ENCODE results near the gene TXNDC12.

The TXNDC12 gene

DNA sequence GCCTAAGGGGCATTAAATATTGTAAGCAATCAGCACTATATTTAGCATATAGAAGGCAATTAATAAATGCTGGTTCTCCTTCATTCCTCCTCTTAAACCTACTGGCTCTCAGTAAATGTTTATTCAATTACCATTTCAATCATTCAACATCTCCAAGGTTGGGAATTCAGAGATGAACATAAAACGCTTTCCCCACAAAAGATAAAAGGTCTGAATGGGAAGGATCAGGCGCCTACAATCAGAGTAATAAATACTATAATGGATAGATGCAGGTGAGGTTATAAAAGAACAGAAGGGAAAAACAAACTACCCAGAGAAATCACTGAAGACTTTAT lies 21.0 kb downstream of the TXNDC12 start:
- peak overlapping the region; percentile 85; the same call in 1 of the 2 replicates for H3K9ac ChIP-seq (ENCODE audit: low read length)
- H4K20me1 ChIP-seq (ENCODE audit: insufficient read depth, low read length) = no peaks in the 10 kb centered on the region
- TF ChIP-seq, protein P1, sequence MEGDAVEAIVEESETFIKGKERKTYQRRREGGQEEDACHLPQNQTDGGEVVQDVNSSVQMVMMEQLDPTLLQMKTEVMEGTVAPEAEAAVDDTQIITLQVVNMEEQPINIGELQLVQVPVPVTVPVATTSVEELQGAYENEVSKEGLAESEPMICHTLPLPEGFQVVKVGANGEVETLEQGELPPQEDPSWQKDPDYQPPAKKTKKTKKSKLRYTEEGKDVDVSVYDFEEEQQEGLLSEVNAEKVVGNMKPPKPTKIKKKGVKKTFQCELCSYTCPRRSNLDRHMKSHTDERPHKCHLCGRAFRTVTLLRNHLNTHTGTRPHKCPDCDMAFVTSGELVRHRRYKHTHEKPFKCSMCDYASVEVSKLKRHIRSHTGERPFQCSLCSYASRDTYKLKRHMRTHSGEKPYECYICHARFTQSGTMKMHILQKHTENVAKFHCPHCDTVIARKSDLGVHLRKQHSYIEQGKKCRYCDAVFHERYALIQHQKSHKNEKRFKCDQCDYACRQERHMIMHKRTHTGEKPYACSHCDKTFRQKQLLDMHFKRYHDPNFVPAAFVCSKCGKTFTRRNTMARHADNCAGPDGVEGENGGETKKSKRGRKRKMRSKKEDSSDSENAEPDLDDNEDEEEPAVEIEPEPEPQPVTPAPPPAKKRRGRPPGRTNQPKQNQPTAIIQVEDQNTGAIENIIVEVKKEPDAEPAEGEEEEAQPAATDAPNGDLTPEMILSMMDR (IDR thresholded peaks at IDR 0.05; ENCODE audit: low read length) = no peak
- TF ChIP-seq EZH2 (IDR thresholded peaks at IDR 0.05; ENCODE audit: borderline replicate concordance, low read length) = no peak
- no peaks in the 10 kb centered on the region for H3K9me2 ChIP-seq (ENCODE audit: low read depth, low read length)
- no peaks in the 10 kb centered on the region for H3K9me3 ChIP-seq (ENCODE audit: low read length)
- H3K4me2 ChIP-seq (ENCODE audit: low read length) = peak overlapping the region; percentile 92
- H3K27ac ChIP-seq (ENCODE audit: low read depth, low read length, poor library complexity, severe bottlenecking) = no peak overlapping the region
- H3K4me1 ChIP-seq (ENCODE audit: insufficient read depth, low read length, severe bottlenecking) = peaks cover 34% of the 10 kb centered on the region
- H3F3A ChIP-seq (ENCODE audit: insufficient read depth, low read length) = no peaks in the 10 kb centered on the region
- H3K4me3 ChIP-seq (ENCODE audit: low read depth, low read length, poor library complexity, severe bottlenecking) = peak overlapping the region; percentile 88
- peaks cover 33% of the 10 kb centered on the region; the same call in 1 of the 2 replicates for H3K36me3 ChIP-seq (ENCODE audit: insufficient read depth, low read length)
- peaks cover 15% of the 10 kb centered on the region for H3K79me2 ChIP-seq (ENCODE audit: insufficient read depth, low read length)
- no peaks in the 10 kb centered on the region for H3K27me3 ChIP-seq (ENCODE audit: insufficient read depth, low read length)
- H2AFZ ChIP-seq (ENCODE audit: low read length) = peak overlapping the region; percentile 78

- Histone ChIP-seq H4K20me1 (ENCODE audit: insufficient read depth, low read length) (no peaks in the 10 kb centered on the region), H3F3A (ENCODE audit: insufficient read depth, low read length) (no peaks in the 10 kb centered on the region), H3K79me2 (ENCODE audit: insufficient read depth, low read length) (peaks cover 15% of the 10 kb centered on the region), H3K4me1 (ENCODE audit: insufficient read depth, low read length, severe bottlenecking) (peaks cover 34% of the 10 kb centered on the region), H3K9me3 (ENCODE audit: low read length) (no peaks in the 10 kb centered on the region), H3K27me3 (ENCODE audit: insufficient read depth, low read length) (no peaks in the 10 kb centered on the region), H3K36me3 (ENCODE audit: insufficient read depth, low read length) (peaks cover 30% of the 10 kb centered on the region; the same call in 1 of the 2 replicates), H3K9ac (ENCODE audit: low read length) (peak within 1 kb of the TSS; percentile 85), H3K4me3 (ENCODE audit: low read depth, low read length, poor library complexity, severe bottlenecking) (peak within 1 kb of the TSS; percentile 88), H2AFZ (ENCODE audit: low read length) (peak within 1 kb of the TSS; percentile 78), H3K9me2 (ENCODE audit: low read depth, low read length) (no peaks in the 10 kb centered on the region), H3K4me2 (ENCODE audit: low read length) (peak within 1 kb of the TSS; percentile 92), H3K27ac (ENCODE audit: low read depth, low read length, poor library complexity, severe bottlenecking) (no peak within 1 kb of the TSS)
- TF ChIP-seq EZH2 (IDR thresholded peaks at IDR 0.05; ENCODE audit: borderline replicate concordance, low read length) = no peak
- TF ChIP-seq, protein P1 (IDR thresholded peaks at IDR 0.05; ENCODE audit: low read length) = no peak
Measured at GRCh38 chr1:52033190-52034049, 21.6 kb downstream of the TXNDC12 start, which contains the start of gene KTI12. TSS of gene KTI12 (minus strand) at chr1:52033810. CDS start at chr1:52033761, 49 bp downstream.

GRCh38 chr1:52032785-52033131 lies 22.2 kb downstream of the TXNDC12 start:
- Histone ChIP-seq H3K4me2 (ENCODE audit: low read length) (peak overlapping the region; percentile 92), H4K20me1 (ENCODE audit: insufficient read depth, low read length) (no peaks in the 10 kb centered on the region), H3K9me2 (ENCODE audit: low read depth, low read length) (no peaks in the 10 kb centered on the region), H3F3A (ENCODE audit: insufficient read depth, low read length) (no peaks in the 10 kb centered on the region), H3K4me1 (ENCODE audit: insufficient read depth, low read length, severe bottlenecking) (peaks cover 34% of the 10 kb centered on the region), H3K79me2 (ENCODE audit: insufficient read depth, low read length) (peaks cover 15% of the 10 kb centered on the region), H3K9me3 (ENCODE audit: low read length) (no peaks in the 10 kb centered on the region), H3K4me3 (ENCODE audit: low read depth, low read length, poor library complexity, severe bottlenecking) (peak overlapping the region; percentile 88), H3K9ac (ENCODE audit: low read length) (peak overlapping the region; percentile 85), H3K27ac (ENCODE audit: low read depth, low read length, poor library complexity, severe bottlenecking) (no peak overlapping the region), H3K36me3 (ENCODE audit: insufficient read depth, low read length) (peaks cover 24% of the 10 kb centered on the region; the same call in 1 of the 2 replicates), H2AFZ (ENCODE audit: low read length) (no peak overlapping the region), H3K27me3 (ENCODE audit: insufficient read depth, low read length) (no peaks in the 10 kb centered on the region)
- TF ChIP-seq EZH2 (IDR thresholded peaks at IDR 0.05; ENCODE audit: borderline replicate concordance, low read length) = no peak
- TF ChIP-seq, protein P1 (IDR thresholded peaks at IDR 0.05; ENCODE audit: low read length) = no peak

All from OCI-LY1 (cell line).